Esophagus muscularis mucosa (tissue), 3 donors: ENCODE data around the gene ADCY1.

Source experiments
- CTCF ChIP-seq, 3 experiments: fragments of 200-600 bp in 2 of 3; fragments of 450-650 bp in 1 of 3; sonication (generic) in 2 of 3; IDR thresholded peaks; one replicate each; pipeline ENCODE4 v1.5.1; 2017 to 2019; ENCODE audit warnings: antibody characterized with exemption in 3 of 3, mild to moderate bottlenecking in 2 of 3, moderate library complexity in 1 of 3
- POLR2A ChIP-seq: fragments of 450-650 bp; IDR thresholded peaks from one replicate; pipeline ENCODE4 v1.6.1; 2017; ENCODE audit warnings: antibody characterized with exemption, moderate library complexity, mild to moderate bottlenecking, low read depth
- POLR2AphosphoS5 ChIP-seq, 2 donors: sonication (generic); formaldehyde crosslinking; IDR thresholded peaks; one replicate each; pipeline ENCODE4 v1.6.1; 2017; ENCODE audit warnings: antibody characterized with exemption in 2 of 2

GRCh38 chr7:45657890-45658715, 83.9 kb downstream of the ADCY1 start:
- TF ChIP-seq POLR2A (no peak), CTCF (IDR thresholded peaks at IDR 0.05) (no peak), POLR2AphosphoS5 (IDR thresholded peaks at IDR 0.05) (no peak)
